ENCODE data around the gene BAG3.
"Not testable (repeated sequence)": the region's sequence is repeated elsewhere in the genome, so short reads cannot be mapped to it uniquely, and the experiment has no call there.

BAG3 gene

DNA sequence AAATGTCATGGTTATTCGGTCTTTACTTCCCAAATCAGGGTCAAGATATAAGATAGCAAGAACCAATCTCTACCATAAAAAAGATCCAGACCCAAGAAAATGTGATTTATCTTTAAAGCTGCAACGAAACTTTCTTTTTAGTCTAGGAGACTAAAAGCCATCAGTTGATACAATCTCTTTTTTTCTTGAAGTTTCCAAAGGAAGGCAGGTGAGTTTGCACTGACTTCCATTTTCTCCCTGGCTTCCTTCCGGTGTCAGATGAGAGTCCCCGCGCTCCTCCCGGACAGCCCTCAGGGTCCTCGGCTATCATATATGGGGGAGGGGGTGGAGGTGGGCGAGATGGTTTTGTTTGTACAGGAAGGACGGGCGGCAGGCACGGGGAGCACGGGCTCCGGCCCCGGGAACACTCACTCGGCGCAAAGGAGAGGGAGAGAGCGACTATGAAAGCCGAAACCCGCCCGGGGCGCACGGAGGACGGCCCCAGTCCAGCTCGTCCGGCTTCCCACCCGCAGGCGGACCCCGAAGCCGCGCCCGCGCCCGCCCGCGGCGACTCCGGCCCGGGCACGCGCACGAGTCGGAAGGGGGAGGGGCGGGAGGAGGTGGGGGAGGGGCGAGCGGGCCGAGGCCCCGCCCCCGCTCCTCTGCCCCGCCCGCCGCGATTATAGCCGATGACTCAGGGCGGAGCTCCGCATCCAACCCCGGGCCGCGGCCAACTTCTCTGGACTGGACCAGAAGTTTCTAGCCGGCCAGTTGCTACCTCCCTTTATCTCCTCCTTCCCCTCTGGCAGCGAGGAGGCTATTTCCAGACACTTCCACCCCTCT is at the start of gene BAG3:
BAG3 (plus strand) TSS at position 689 of the 822 bp plus-strand sequence. CDS start 296 bp downstream, outside the sequence.
- TF ChIP-seq ZNF274 (IDR thresholded peaks at IDR 0.05; ENCODE audit: low read depth, low read length) = no peak
- H3K4me3 ChIP-seq (ENCODE audit: low read length) = peak within 1 kb of the TSS; percentile 80

GRCh38 chr10:119602241-119603095 is 48.7 kb upstream of the BAG3 start:
- TF ChIP-seq ZNF274 (IDR thresholded peaks at IDR 0.05; ENCODE audit: low read depth, low read length) = no peak

GRCh38 chr10:119604468-119604867 is 46.7 kb upstream of the BAG3 start:
- no peak for TF ChIP-seq ZNF274 (IDR thresholded peaks at IDR 0.05; ENCODE audit: low read depth, low read length)
- H3K4me3 ChIP-seq (ENCODE audit: low read length) = no peak overlapping the region

More at GRCh38 chr10:119602241-119603095, 48.7 kb upstream of the BAG3 start:
- H3K4me3 ChIP-seq (ENCODE audit: low read length) = no peak overlapping the region

- H3K4me3 ChIP-seq (ENCODE audit: low read length) = no peak overlapping the region
- TF ChIP-seq ZNF274 (IDR thresholded peaks at IDR 0.05; ENCODE audit: low read depth, low read length) = no peak
Observed at GRCh38 chr10:119608316-119609155, 42.6 kb upstream of the BAG3 start.

- H3K4me3 ChIP-seq (ENCODE audit: low read length) = no peak overlapping the region
- no peak for TF ChIP-seq ZNF274 (IDR thresholded peaks at IDR 0.05; ENCODE audit: low read depth, low read length)
Observed at GRCh38 chr10:119609516-119609915, 41.7 kb upstream of the BAG3 start.

DNA sequence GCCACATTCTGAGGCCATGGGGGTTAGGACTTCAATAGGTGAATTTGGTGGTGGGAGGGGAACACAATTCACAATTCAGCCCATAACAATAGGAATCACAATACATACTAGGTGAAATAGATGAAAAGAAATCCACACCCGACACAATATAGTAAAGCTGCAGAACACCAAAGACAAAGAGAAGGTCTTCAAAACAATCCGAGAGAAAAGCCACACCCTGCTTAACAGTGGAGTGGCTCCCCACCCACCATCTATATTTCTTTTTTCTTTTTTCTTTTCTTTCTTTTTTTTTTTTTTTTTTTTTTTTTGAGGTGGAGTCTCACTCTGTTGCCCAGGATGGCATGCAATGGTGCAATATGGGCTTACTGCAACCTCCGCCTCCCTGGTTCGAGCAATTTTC is 39.7 kb upstream of the BAG3 start:
- H3K4me3 ChIP-seq (ENCODE audit: low read length) = no peak overlapping the region
- TF ChIP-seq ZNF274 (IDR thresholded peaks at IDR 0.05; ENCODE audit: low read depth, low read length) = no peak

GRCh38 chr10:119613741-119614140 is 37.4 kb upstream of the BAG3 start:
- no peak for TF ChIP-seq ZNF274 (IDR thresholded peaks at IDR 0.05; ENCODE audit: low read depth, low read length)
- H3K4me3 ChIP-seq (ENCODE audit: low read length) = no peak overlapping the region

DNA sequence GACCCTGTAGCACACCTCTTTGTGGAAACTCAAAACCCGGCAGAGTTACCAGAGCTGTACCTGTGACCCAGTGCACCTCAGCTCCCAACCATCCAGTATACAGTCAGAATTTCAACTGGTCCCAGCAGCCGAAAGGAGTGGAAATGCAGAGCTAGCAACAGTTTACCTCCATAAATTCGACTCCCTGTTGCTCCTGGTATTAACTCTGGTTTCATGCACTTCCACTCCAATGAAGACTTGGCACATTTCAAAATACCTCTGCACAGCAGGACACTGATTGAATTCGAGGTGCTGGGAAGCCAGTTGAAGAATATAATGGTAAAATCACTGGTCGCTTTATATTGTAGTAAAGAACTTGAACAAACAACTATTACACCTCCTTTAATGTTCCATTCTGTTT is 36.5 kb upstream of the BAG3 start:
- TF ChIP-seq ZNF274 (IDR thresholded peaks at IDR 0.05; ENCODE audit: low read depth, low read length) = no peak
- H3K4me3 ChIP-seq (ENCODE audit: low read length) = no peak overlapping the region

DNA sequence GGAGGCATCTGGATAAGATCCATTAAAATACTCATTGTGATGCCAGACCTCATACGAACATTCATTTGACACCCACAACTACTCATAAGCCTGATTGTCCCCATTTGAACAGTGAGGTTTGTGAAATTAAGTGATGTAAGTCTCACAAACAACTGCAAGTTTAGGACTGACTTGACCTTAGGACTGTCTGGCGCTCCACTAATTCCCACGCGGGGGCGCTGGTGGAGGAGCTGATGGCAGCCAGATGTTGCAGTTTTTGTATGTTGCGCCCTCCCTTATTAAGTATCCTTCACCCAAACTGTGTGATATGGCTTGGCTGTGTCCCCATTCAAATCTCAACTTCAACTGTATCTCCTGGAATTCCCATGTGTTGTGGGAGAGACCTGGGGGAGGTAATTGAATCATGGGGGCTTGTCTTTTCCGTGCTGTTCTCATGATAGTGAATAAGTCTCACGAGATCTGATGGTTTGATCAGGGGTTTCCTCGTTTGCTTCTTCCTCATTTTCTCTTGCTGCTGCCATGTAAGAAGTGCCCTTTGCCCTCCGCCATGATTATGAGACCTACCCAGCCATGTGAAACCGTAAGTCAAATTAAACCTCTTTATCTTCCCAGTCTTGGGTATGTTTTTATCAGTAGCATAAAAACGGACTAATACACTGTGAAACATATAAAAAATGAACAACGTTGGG is 34.2 kb upstream of the BAG3 start:
- H3K4me3 ChIP-seq (ENCODE audit: low read length) = no peak overlapping the region
- no peak for TF ChIP-seq ZNF274 (IDR thresholded peaks at IDR 0.05; ENCODE audit: low read depth, low read length)

DNA sequence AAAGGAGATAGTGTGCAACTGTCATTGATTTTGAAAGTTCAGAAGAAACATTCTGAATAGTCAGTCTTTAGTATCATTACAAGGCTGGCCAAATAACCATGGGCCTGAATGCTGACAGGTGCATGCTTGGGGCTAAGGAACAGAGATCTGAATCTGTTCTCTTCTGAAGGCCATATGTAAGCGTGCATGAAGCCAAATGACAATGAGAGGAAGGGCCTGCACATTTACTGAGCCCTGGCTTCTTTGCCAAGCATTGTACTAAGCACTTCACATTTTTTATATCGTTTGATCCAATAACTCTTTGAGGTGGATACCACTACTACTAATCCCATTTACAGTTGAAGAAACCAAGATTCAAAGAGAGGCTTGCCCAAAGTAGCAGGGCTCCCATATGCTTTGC is 32.0 kb upstream of the BAG3 start:
- TF ChIP-seq ZNF274 (IDR thresholded peaks at IDR 0.05; ENCODE audit: low read depth, low read length) = no peak
- H3K4me3 ChIP-seq (ENCODE audit: low read length) = no peak overlapping the region

DNA sequence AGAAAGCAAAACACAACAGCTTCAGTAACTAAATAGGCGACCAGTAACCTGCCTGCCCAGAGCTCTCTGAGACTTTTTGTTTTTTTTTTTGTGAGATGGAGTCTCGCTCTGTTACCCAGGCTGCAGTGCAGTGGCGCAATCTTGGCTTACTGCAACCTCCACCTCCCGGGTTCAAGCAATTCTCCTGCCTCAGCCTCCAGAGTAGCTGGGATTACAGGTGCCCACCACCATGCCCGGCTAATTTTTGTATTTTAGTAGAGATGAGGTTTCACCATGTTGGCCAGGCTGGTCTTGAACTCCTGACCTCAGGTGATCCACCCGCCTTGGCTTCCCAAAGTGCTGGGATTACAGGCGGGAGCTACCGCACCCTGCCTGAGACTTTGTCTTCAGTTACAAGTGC is 31.4 kb upstream of the BAG3 start:
- not testable (repeated sequence) for H3K4me3 ChIP-seq (ENCODE audit: low read length)

DNA sequence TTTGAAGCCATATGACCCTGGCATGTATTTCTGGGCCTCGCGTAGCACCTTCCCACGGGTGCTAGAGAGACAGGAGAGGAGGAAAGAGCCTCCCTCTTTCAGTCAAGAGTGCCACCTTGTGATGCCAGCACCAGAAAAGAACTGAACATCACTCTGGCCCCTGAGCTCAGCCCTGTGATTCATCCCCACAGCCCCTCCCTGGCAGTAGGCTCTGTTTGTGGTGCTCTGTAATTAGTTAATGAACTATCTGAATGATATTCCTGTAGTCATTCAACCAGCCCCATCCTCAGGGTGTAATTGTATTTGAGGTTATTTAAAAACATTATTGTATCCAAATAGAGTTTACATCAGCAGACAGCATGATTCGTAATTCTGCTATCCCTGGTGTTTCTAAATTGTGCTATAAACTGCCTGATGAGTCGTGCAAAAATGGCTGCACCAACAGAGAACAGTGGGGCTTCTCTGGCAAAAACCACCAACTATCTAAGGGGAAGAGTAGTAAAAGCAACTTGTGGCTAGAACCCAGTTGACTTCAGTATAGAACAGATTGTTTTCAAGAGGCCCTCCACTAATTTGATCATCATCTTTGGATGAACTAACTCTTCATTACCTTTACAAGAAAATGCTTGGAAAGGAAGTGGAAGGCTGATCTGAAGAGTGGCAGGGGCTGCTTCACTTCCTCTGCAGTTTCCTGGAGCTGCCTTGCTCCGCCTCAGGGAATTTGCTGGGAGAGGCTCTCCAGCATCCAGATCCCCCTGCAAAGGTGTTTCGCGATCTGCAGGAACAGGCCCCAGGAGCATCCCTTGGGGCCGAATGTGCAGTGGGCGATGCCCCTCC is 30.7 kb upstream of the BAG3 start:
- no peak for TF ChIP-seq ZNF274 (IDR thresholded peaks at IDR 0.05; ENCODE audit: low read depth, low read length)
- H3K4me3 ChIP-seq (ENCODE audit: low read length) = no peak overlapping the region

- H3K4me3 ChIP-seq (ENCODE audit: low read length) = no peak overlapping the region
- TF ChIP-seq ZNF274 (IDR thresholded peaks at IDR 0.05; ENCODE audit: low read depth, low read length) = no peak
Observed at GRCh38 chr10:119621078-119621384, 30.1 kb upstream of the BAG3 start.
